Measurements from ENCODE around the gene TBC1D1.
"Not testable (repeated sequence)": the region's sequence is repeated elsewhere in the genome, so short reads cannot be mapped to it uniquely, and the experiment has no call there.

DNA sequence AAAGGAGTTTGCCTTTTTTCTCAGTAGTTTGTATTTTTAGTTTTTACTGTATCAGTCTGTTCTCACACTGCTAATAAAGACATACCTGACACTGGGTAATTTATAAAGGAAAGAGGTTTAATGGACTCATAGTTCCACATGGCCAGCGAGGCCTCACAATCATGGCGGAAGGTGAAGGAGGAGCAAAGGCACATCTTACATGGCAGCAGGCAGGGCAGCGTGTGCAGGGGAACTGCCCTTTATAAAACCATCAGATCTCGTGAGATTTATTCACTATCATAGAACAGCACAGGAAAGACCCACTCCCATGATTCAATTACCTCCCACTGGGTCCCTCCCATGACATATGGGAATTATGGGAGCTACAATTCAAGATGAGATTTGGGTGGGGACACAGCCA, 130.1 kb downstream of the TBC1D1 start:
- TF ChIP-seq, protein P1, sequence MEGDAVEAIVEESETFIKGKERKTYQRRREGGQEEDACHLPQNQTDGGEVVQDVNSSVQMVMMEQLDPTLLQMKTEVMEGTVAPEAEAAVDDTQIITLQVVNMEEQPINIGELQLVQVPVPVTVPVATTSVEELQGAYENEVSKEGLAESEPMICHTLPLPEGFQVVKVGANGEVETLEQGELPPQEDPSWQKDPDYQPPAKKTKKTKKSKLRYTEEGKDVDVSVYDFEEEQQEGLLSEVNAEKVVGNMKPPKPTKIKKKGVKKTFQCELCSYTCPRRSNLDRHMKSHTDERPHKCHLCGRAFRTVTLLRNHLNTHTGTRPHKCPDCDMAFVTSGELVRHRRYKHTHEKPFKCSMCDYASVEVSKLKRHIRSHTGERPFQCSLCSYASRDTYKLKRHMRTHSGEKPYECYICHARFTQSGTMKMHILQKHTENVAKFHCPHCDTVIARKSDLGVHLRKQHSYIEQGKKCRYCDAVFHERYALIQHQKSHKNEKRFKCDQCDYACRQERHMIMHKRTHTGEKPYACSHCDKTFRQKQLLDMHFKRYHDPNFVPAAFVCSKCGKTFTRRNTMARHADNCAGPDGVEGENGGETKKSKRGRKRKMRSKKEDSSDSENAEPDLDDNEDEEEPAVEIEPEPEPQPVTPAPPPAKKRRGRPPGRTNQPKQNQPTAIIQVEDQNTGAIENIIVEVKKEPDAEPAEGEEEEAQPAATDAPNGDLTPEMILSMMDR (IDR thresholded peaks at IDR 0.05; ENCODE audit: extremely low read depth in 1 of 2, insufficient read depth in 1 of 2, low read depth in 1 of 2, low read length in 2 of 2): not testable (repeated sequence)
- TF ChIP-seq EZH2 (IDR thresholded peaks at IDR 0.05; ENCODE audit: borderline replicate concordance, low read depth, low read length, severe bottlenecking): not testable (repeated sequence)
- TF ChIP-seq, protein P2, sequence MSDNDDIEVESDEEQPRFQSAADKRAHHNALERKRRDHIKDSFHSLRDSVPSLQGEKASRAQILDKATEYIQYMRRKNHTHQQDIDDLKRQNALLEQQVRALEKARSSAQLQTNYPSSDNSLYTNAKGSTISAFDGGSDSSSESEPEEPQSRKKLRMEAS (IDR thresholded peaks at IDR 0.05; ENCODE audit: insufficient read depth, insufficient read length): not testable (repeated sequence)

Data from endothelial cell of umbilical vein (primary cell).